Psoas muscle (tissue), 8 donors: ENCODE data around the gene CHRD. TPM values are rescaled to one million over a fixed set of nuclear protein-coding genes. Genes with fewer than 3 reads are reported as not detected.

ENCODE experiments used
- ATAC-seq, 4 donors: fragments of 200-7000 bp; cut with Tn5 transposase; one replicate each; pipeline ENCODE4 v1.9.1; 2020; ENCODE audit warnings: moderate library complexity in 3 of 4, mild to moderate bottlenecking in 2 of 4
- DNase-seq, 2 donors: peaks; one replicate each; pipeline ENCODE4 v3.0.0-alpha.2; 2020
- H3K27ac ChIP-seq: fragments of 200-600 bp; one replicate; pipeline ENCODE4 v1.8.0; 2022
- H3K27me3 ChIP-seq, 3 donors: fragments of 200-600 bp in 1 of 3; one replicate each; pipeline versions ENCODE4 v1.6.1 to v1.8.0; 2013 to 2022; ENCODE audit warnings: low read length in 2 of 3, mild to moderate bottlenecking in 2 of 3, moderate library complexity in 1 of 3; ENCODE audit not compliant: insufficient read depth in 3 of 3
- H3K36me3 ChIP-seq, 2 donors: fragments of 200-600 bp in 1 of 2; one replicate each; pipeline versions ENCODE4 v1.6.1 to v1.8.0; 2013 to 2022; ENCODE audit warnings: low read depth in 1 of 2, mild to moderate bottlenecking in 1 of 2, moderate library complexity in 1 of 2; ENCODE audit not compliant: insufficient read depth in 1 of 2
- H3K4me1 ChIP-seq: fragments of 200-600 bp; one replicate; pipeline ENCODE4 v1.8.0; 2022
- H3K4me3 ChIP-seq: fragments of 200-600 bp; one replicate; pipeline ENCODE4 v1.8.0; 2022; ENCODE audit warnings: mild to moderate bottlenecking
- H3K9me3 ChIP-seq: fragments of 200-600 bp; one replicate; pipeline ENCODE4 v1.8.0; 2022
- CTCF ChIP-seq: fragments of 200-600 bp; IDR thresholded peaks from one replicate; pipeline ENCODE4 v1.8.0; 2022; ENCODE audit warnings: antibody characterized with exemption
- WGBS, 3 donors: extraction: QIAGEN DNeasy Blood & Tissue Kit; methylation state at CpG; one replicate each; pipeline versions ENCODE4 v1.1.6 to v1.1.7; 2013; 5-methylcytosine and 5-hydroxymethylcytosine counted together
- intact Hi-C, 2 donors: fragments of 100-400 bp; cut with DNase I; formaldehyde crosslinking; loops; one replicate each; pipeline versions ENCODE4 v1.11.0 to v1.14.2; 2022
- polyA plus RNA-seq, 3 donors: library from polyadenylated mRNA; stranded (reverse); fragments of 200-250 nt; gene quantifications; one replicate each; pipeline ENCODE4 v1.2.3, GENCODE V29; 2013
- total RNA-seq, 4 donors: library from RNA; stranded (reverse); fragmentation: NEBNext Ultra II Directional in 2 of 4; extraction: Animal tissue kit (Norgen Biotek cat#: 25700) in 2 of 4; gene quantifications; one replicate each; pipeline versions ENCODE4 v1.2.1 to v1.2.4, GENCODE V29; 2021 to 2023
- donor health status: healthy with polysubstance abuse.
- donor health status: DM: no; HTN: no; CAD: no; lungs with moderate emphysema.
- donor health status: Bipolar disorder and iron deficiency.
- donor health status: healthy.
- donor health status: DM: yes; HTN: yes; CAD: no.
- donor health status: DM: no; HTN: no; CAD: no.
- donor health status: DM: no; HTN: no; CAD: no.
- donor health status: DM: yes; HTN: yes; CAD: no.

Gene CHRD
- total and polyA plus RNA-seq, 7 donors = 2.5 to 10.5 (median 5.2) TPM

GRCh38 chr3:184334470-184335158, 45.2 kb upstream of the CHRD start:
- peaks cover 0 to 58% of the 10 kb centered on the region in 2 donors for H3K36me3 ChIP-seq
- peaks cover 55% of the 10 kb centered on the region for H3K4me1 ChIP-seq
- WGBS, 3 donors = 67 to 82% (median 72%) methylated on average over 15 of the region's 15 CpGs
- TF ChIP-seq CTCF = no peak
- no peak overlapping the region for H3K4me3 ChIP-seq
- ATAC-seq = peak; percentile 15 to 48 (median 32)
- H3K27me3 ChIP-seq = no peaks in the 10 kb centered on the region
- intact Hi-C loops = no loop called here
- DNase-seq = peak; percentile 8 to 74
- no peaks in the 10 kb centered on the region for H3K9me3 ChIP-seq
- peak overlapping the region; percentile 90 for H3K27ac ChIP-seq

GRCh38 chr3:184335291-184335660, 44.6 kb upstream of the CHRD start:
- Histone ChIP-seq H3K4me3 (peak overlapping the region; percentile 79), H3K36me3 (peaks cover 0 to 51% of the 10 kb centered on the region in 2 donors), H3K4me1 (peaks cover 58% of the 10 kb centered on the region), H3K9me3 (no peaks in the 10 kb centered on the region), H3K27me3 (no peaks in the 10 kb centered on the region), H3K27ac (peak overlapping the region; percentile 90)
- 41 to 65% (median 50%) methylated on average over 4 of the region's 4 CpGs for WGBS, 3 donors
- no peak for ATAC-seq
- DNase-seq = peak in 1 of 2 donors; percentile 46
- intact Hi-C loops = no loop called here
- TF ChIP-seq CTCF = no peak

GRCh38 chr3:184335661-184336546, 44.0 kb upstream of the CHRD start:
- intact Hi-C loops = no loop called here
- WGBS, 3 donors = 0 to 1% (median 0%) methylated on average over 35 to 77 of the region's 77 CpGs
- DNase-seq = peak; percentile 89 to 93
- Histone ChIP-seq H3K9me3 (no peaks in the 10 kb centered on the region), H3K36me3 (peaks cover 0 to 45% of the 10 kb centered on the region in 2 donors), H3K27me3 (no peaks in the 10 kb centered on the region), H3K4me1 (peaks cover 58% of the 10 kb centered on the region), H3K4me3 (peak overlapping the region; percentile 79), H3K27ac (peak overlapping the region; percentile 90)
- peak; percentile 63 to 79 (median 71) for ATAC-seq
- no peak for TF ChIP-seq CTCF

- WGBS, 3 donors = 4 to 8% (median 5%) methylated on average over 17 of the region's 17 CpGs
- H3K9me3 ChIP-seq = no peaks in the 10 kb centered on the region
- no peaks in the 10 kb centered on the region for H3K27me3 ChIP-seq
- intact Hi-C loops = no loop called here
- peak overlapping the region; percentile 90 for H3K27ac ChIP-seq
- peak overlapping the region; percentile 79 for H3K4me3 ChIP-seq
- ATAC-seq = peak; percentile 38 to 71 (median 52)
- DNase-seq = peak in 1 of 2 donors; percentile 62
- H3K4me1 ChIP-seq = peaks cover 57% of the 10 kb centered on the region
- no peak for TF ChIP-seq CTCF
- H3K36me3 ChIP-seq = peaks cover 0 to 39% of the 10 kb centered on the region in 2 donors
These were observed 43.1 kb upstream of the CHRD start for GRCh38 chr3:184336547-184337398.
